Esophagus (tissue), 2 donors: ENCODE data around the gene PHKA2. TPM values are rescaled to one million over a fixed set of nuclear protein-coding genes. Genes with fewer than 3 reads are reported as not detected.

Source experiments
- H3K27ac ChIP-seq, 2 donors: one replicate each; pipeline ENCODE4 v1.5.1; 2013; ENCODE audit warnings: low read depth in 2 of 2, mild to moderate bottlenecking in 2 of 2, inconsistent platforms in 1 of 2, low read length in 1 of 2, moderate library complexity in 1 of 2
- H3K27me3 ChIP-seq, 2 donors: one replicate each; pipeline ENCODE4 v1.6.1; 2013; ENCODE audit warnings: low read length in 2 of 2, control low read depth in 1 of 2, mild to moderate bottlenecking in 1 of 2; ENCODE audit not compliant: insufficient read depth in 2 of 2, control insufficient read depth in 1 of 2
- H3K36me3 ChIP-seq, 2 donors: one replicate each; pipeline ENCODE4 v1.6.1; 2013; ENCODE audit warnings: low read length in 1 of 2; ENCODE audit not compliant: control insufficient read depth in 2 of 2, insufficient read depth in 2 of 2
- H3K4me1 ChIP-seq, 2 donors: one replicate each; pipeline ENCODE4 v1.6.1; 2013; ENCODE audit warnings: low read length in 1 of 2; ENCODE audit not compliant: control insufficient read depth in 2 of 2, insufficient read depth in 2 of 2
- H3K4me3 ChIP-seq, 2 donors: one replicate each; pipeline ENCODE4 v1.5.1; 2013; ENCODE audit warnings: low read length in 2 of 2, mild to moderate bottlenecking in 2 of 2, low read depth in 1 of 2, moderate library complexity in 1 of 2
- H3K9me3 ChIP-seq, 2 donors: one replicate each; pipeline ENCODE4 v1.6.1; 2013; ENCODE audit warnings: mild to moderate bottlenecking in 2 of 2, low read depth in 1 of 2, low read length in 1 of 2, moderate library complexity in 1 of 2; ENCODE audit not compliant: control insufficient read depth in 2 of 2, insufficient read depth in 1 of 2
- WGBS, 2 donors: extraction: QIAGEN DNeasy Blood & Tissue Kit; methylation state at CpG; one replicate each; pipeline ENCODE4 v1.1.7; 2013; 5-methylcytosine and 5-hydroxymethylcytosine counted together
- polyA plus RNA-seq, 2 donors: library from polyadenylated mRNA; stranded (reverse); fragments of 200-250 nt; gene quantifications; one replicate each; pipeline ENCODE4 v1.2.3, GENCODE V29; 2013
- donor health status: healthy with polysubstance abuse.
- donor health status: Bipolar disorder and iron deficiency.

The PHKA2 gene
- polyA plus RNA-seq, 2 donors = 11.1 to 17.7 TPM

DNA sequence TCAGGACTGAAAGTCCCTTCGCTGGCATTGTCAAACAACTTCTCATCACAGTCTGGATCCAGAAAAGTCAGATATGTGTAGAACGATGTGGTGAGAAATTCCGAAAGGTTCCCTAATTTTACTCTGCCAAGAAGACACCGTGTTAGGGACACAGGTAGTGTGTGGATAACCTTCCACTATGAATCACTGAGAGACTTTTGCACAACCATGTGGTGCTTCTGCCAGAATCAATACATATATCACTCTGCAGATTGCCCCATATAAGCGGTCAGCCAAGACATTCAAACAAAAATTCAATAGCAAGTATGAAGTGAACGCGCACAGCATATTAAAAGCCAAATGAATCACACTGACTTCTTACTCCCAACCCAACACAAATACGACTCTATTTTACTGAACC lies 63.8 kb downstream of the PHKA2 start:
- Histone ChIP-seq H3K4me1 (no peaks in the 10 kb centered on the region), H3K27me3 (no peaks in the 10 kb centered on the region), H3K9me3 (no peaks in the 10 kb centered on the region), H3K36me3 (peaks cover 0 to 13% of the 10 kb centered on the region in 2 donors), H3K4me3 (no peak overlapping the region), H3K27ac (no peak overlapping the region)
- 85 to 96% methylated on average over 8 of the region's 8 CpGs for WGBS, 2 donors

DNA sequence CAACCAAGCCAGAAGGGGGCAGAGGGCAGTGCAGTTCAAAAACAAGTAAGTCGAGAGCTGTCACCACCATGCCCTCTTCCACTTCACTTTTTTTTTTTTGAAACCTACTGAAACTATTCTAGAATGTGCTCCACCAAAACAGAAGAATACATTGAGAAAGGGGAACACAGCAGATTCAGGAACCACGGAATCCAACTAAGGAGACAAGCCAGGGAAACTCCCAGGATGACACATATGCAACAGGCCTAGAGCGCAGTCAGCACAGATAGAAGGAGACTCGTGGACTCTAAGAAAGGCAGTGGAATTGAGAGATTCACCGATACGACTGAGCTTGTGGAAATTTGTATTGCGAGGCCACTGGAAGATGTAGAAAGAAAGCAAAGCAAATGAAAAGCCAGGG lies 66.1 kb downstream of the PHKA2 start:
- no peaks in the 10 kb centered on the region for H3K27me3 ChIP-seq
- no peak overlapping the region for H3K27ac ChIP-seq
- no peaks in the 10 kb centered on the region for H3K9me3 ChIP-seq
- no peak overlapping the region for H3K4me3 ChIP-seq
- H3K4me1 ChIP-seq = no peaks in the 10 kb centered on the region
- 91 to 93% methylated on average over 7 of the region's 7 CpGs for WGBS, 2 donors
- peaks cover 0 to 6% of the 10 kb centered on the region in 2 donors for H3K36me3 ChIP-seq

DNA sequence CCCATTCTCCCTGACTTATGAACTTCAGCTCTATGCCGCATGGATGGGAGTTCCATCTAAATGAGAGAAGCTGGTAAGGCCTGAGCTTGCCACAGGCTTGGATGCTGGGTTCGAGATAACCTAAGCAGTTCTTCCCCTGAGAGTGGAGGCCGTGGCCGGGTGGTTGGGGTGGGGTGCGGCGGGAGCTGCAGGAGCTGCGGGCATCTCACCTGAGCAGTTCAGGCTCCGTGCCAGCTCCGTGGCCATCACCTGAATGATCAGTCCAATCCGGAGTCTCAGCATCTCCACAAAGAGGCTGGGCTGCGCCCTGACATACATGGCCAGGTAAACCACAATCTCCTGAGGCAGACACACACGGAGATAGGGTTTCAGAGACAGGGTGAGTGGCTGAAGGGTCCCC lies 77.6 kb downstream of the PHKA2 start:
- H3K36me3 ChIP-seq = peaks cover 0 to 13% of the 10 kb centered on the region in 2 donors
- H3K4me1 ChIP-seq = no peaks in the 10 kb centered on the region
- H3K4me3 ChIP-seq = no peak overlapping the region
- WGBS, 2 donors = 88 to 92% methylated on average over 12 of the region's 12 CpGs
- H3K27me3 ChIP-seq = no peaks in the 10 kb centered on the region
- no peak overlapping the region for H3K27ac ChIP-seq
- no peaks in the 10 kb centered on the region for H3K9me3 ChIP-seq

DNA sequence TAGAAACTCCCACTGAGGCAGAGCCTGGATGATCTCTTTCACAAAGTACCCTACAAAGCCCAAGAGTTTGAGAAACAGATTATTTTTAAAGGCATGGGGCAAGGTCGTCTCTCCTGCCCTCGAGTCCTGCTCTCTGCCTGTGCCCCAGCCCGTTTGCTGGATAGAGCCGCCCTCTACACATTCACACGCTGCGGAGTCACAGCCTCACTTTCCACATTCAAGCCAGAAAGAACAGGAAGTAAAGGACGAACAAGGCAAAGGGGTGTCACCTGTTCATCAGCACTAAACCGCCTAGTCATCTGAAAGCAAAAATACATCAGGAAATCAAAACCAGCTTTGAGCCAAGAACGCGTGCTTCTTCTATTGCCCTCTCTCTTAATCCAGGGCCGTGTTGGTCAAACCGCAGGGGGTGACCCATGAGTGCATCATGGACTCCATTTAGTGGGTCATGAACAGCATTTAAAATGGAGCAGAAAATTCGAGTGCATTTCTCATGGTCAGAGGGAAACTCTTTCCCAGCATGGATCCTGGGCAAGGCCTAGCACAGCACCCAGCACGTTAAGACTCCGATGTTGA lies 83.4 kb downstream of the PHKA2 start:
- H3K9me3 ChIP-seq = no peaks in the 10 kb centered on the region
- no peak overlapping the region for H3K27ac ChIP-seq
- WGBS, 2 donors = 80 to 81% methylated on average over 15 of the region's 15 CpGs
- H3K4me3 ChIP-seq = no peak overlapping the region
- H3K27me3 ChIP-seq = no peaks in the 10 kb centered on the region
- H3K4me1 ChIP-seq = no peaks in the 10 kb centered on the region
- H3K36me3 ChIP-seq = peaks cover 0 to 4% of the 10 kb centered on the region in 2 donors

DNA sequence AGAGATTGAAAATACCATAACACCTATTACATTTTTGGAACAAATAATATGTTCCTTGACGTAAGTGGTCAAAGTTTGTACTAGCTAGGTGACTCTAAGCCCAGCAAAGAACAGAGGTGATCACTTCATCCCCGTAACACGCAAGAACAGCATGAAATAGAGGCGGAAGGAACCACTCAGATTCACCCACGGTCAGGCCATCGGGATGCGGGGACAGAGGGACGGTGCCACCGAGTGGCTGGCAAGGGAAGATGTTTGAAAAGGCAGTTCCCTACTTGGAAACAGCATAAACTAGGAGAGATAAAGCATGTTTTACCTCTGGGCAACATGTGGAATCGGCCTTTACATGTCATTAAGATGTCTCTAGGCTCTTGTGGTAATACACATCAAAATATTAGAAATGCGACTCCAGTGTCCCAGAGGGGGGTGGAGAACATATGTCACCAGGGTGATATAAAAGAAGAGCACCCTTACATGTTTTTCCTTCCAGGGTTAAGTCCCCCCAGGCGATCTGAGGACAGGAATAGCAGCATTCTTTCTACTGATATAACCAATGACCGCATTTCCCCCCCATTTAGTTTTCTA lies 84.0 kb downstream of the PHKA2 start:
- peaks cover 0 to 3% of the 10 kb centered on the region in 2 donors for H3K36me3 ChIP-seq
- H3K27me3 ChIP-seq = no peaks in the 10 kb centered on the region
- no peaks in the 10 kb centered on the region for H3K9me3 ChIP-seq
- H3K27ac ChIP-seq = no peak overlapping the region
- no peaks in the 10 kb centered on the region for H3K4me1 ChIP-seq
- WGBS, 2 donors = 74% methylated on average over 13 of the region's 13 CpGs
- H3K4me3 ChIP-seq = no peak overlapping the region

DNA sequence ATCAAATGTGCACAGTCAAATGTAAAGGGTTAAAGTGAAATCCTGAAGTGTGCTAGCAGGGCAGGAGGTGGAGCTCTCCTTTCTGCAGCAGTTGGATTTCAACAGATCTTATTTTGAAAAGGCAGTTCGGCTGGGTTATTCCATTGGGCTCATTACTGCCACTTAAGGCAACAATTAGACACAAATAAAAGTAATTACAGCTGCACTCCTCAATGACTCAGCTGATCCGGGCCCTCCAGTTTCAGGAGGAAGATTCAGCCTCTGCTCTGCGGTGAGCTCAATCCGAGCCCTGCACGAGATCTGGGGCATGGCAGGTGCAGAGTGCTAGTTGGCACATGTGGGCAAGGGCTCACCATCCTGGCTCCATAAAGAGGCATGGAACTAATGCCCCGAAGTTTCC lies 85.4 kb downstream of the PHKA2 start:
- H3K9me3 ChIP-seq = no peaks in the 10 kb centered on the region
- no peak overlapping the region for H3K27ac ChIP-seq
- H3K4me3 ChIP-seq = no peak overlapping the region
- peaks cover 0 to 3% of the 10 kb centered on the region in 2 donors for H3K36me3 ChIP-seq
- H3K4me1 ChIP-seq = no peaks in the 10 kb centered on the region
- H3K27me3 ChIP-seq = no peaks in the 10 kb centered on the region
- 66% methylated on average over 6 of the region's 6 CpGs for WGBS, 2 donors

DNA sequence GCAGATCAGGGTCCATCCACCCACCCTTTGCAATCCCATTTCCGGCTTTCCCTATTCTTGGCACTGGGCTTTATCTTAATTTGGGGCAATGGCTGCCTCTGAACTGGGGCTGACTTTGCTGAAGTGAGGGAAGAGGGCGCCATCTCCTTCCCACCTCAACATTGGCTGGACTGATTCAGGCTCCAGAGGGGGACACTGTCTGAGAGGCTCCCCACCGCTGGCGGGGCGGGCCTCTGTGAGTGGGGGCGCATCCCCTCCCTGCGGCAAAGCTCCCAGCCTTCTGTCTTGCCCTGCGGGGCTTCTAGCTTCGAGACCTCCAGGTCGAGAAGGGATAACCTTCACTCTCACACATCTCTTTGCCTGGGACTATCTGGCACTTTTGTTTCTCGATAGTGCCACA lies 85.8 kb downstream of the PHKA2 start:
- no peak overlapping the region for H3K4me3 ChIP-seq
- H3K4me1 ChIP-seq = no peaks in the 10 kb centered on the region
- no peak overlapping the region for H3K27ac ChIP-seq
- H3K9me3 ChIP-seq = no peaks in the 10 kb centered on the region
- peaks cover 0 to 3% of the 10 kb centered on the region in 2 donors for H3K36me3 ChIP-seq
- 83 to 93% methylated on average over 11 of the region's 11 CpGs for WGBS, 2 donors
- H3K27me3 ChIP-seq = no peaks in the 10 kb centered on the region

DNA sequence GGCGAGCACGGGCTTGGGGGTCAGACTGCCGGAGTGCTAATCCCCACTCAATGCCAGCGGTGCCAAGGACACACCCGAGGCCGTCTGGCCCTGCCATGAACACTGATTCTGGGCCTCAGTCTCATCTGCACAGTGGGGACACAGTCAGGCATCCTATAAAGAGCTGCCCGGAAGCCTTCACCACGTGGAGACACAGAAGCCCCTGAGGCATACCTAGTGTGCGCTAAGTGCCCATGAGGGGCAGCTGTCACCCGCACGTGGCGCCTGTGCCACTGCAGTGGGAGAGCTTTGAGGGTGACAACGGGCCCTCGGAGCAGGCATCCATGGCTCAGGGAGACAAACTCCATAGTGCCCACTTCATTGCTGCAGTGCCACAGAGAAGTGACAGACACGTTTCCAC lies 86.3 kb downstream of the PHKA2 start:
- no peak overlapping the region for H3K4me3 ChIP-seq
- no peaks in the 10 kb centered on the region for H3K4me1 ChIP-seq
- WGBS, 2 donors = 89% methylated on average over 15 of the region's 15 CpGs
- H3K36me3 ChIP-seq = peaks cover 0 to 3% of the 10 kb centered on the region in 2 donors
- H3K27ac ChIP-seq = no peak overlapping the region
- no peaks in the 10 kb centered on the region for H3K27me3 ChIP-seq
- H3K9me3 ChIP-seq = no peaks in the 10 kb centered on the region

DNA sequence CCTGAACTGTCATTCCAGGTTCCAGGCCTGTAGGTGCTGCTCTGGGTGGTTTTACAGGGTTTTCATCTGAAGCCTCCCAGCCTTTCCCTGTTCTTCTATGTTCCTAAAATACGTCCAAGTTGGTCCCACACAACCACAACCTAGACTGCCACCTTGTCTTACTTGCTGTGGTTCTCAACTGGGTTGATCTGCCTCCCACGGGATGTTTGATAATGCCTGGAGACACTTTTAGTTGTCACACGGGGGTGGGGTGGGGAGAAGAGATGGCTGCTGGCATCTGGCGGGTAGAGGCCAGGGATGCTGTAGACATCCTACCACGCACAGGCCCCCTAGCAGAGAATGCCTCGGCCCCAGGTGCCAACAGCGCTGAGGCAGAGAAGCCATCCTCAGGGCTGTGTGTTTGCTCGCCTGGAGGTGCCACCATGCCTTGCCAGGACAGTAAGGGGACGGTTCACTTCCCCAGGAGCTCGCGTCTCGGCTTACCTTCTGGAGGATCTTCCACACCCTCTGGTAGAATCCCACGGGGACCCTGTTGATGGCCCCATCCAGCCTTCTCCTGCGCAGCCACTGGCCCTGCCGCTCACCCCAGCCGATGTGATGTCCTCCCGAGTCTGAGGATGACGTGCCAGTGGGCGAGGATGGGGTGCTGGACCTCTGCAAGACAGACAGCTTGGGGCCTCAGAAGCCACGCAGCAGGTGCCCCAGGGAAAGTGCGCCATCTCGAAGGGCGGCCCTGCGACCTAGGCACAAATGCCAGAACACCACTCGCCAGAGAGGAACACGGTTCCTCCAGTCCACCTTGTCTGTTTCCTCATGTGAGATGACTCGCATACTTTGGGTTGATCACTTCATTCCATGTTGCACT lies 87.0 kb downstream of the PHKA2 start:
- Histone ChIP-seq H3K27me3 (no peaks in the 10 kb centered on the region), H3K4me3 (no peak overlapping the region), H3K4me1 (no peaks in the 10 kb centered on the region), H3K27ac (no peak overlapping the region), H3K36me3 (peaks cover 0 to 3% of the 10 kb centered on the region in 2 donors), H3K9me3 (no peaks in the 10 kb centered on the region)
- 90 to 91% methylated on average over 27 of the region's 27 CpGs for WGBS, 2 donors
